ENCODE measurements around the gene IFNGR2.
"Not testable (repeated sequence)": the region's sequence is repeated elsewhere in the genome, so short reads cannot be mapped to it uniquely, and the experiment has no call there.

Gene IFNGR2

DNA sequence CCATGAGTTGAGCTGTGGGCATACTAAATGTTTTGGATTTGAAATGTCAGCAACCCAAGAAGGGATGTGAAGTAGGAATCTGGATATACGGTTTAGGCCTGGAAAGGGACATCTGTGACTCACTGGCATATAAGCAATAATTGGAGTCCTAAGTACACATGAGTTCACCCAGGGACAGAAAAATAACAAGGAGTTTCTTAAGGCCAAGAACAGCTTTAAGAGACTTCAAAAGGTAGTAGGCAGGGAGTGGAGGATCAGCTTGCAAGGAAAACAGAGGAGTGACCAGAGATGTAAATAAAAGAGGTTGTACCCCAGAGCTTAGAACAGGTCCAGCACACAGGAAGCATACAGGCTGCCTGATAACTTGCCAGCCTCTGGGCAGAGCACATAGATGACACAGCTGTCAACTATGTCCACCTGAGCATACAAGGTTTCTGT is 48.4 kb downstream of the IFNGR2 start:
- no peak for TF ChIP-seq CTCF (conservative IDR thresholded peaks at IDR 0.05; ENCODE audit: low read depth)
- DNase-seq (ENCODE audit: low spot score): peak; percentile 5
- POLR2A ChIA-PET (ENCODE audit: low non-redundant PET): no interaction called here
- CTCF ChIA-PET: interaction anchor here (0.6 kb wide), 1 partner anchor 24 kb away, joined by 6 read pairs; no protein-coding TSS in a partner anchor
- no peak overlapping the region for H3K27ac ChIP-seq

DNA sequence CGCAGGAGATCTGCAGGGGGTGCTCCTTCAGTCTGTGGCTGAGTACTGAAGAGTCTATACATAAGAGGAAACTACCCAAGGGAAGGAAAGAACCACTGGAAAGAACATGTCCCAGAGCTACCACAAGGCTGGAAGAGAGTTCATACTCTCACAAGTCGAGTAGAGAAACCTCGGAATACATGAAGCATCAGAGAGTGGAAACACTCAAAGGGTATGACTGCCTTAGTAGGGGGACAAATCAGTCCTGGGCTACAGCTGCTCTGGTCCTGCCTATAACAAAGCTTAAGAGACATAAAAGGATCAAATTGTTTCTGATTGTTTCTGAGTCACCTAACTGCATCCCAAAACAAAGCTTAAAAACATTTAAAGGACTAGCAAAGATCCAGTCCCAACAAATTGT is 49.1 kb downstream of the IFNGR2 start:
- ChIA-PET POLR2A (ENCODE audit: low non-redundant PET) (no interaction called here), CTCF (interaction anchor here (0.6 kb wide), 1 partner anchor 13 kb away, joined by 3 read pairs; no protein-coding TSS in a partner anchor)
- DNase-seq (ENCODE audit: low spot score): no peak
- TF ChIP-seq CTCF (conservative IDR thresholded peaks at IDR 0.05; ENCODE audit: low read depth): no peak
- H3K27ac ChIP-seq: no peak overlapping the region

DNA sequence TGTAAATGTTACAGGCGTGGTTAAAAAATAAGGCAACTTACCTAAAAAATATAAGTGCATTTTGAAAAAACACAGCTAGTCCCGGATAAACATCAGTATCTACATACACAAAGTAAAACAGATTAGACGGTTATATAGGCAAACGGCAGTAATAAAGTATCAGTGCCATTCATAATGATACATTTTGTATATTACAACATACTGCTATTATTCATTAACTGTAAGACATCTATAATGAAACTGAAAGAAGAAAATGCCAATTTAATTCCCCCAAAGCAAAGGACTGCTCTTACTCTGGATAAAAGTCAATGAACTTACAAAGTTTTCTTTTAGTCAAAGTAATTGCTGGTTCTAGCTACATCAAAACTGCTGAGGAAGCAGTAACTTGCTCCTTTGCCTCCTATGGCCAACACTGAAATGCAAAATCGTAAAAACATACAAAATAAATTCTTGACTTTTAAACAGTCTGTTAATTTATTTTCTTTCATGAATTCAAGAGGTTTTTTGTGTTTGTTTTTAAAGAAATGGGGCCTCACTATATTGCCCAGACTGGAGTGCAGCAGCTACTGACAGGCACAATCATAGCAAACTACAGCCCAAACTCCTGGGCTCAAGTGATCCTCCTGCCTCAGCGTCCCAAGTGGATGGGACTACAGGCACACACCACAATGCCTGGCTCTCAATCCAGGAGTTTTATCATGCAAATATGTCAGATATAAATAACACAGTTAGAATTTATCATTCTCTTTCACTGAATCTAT is 52.7 kb downstream of the IFNGR2 start:
- no peak for DNase-seq (ENCODE audit: low spot score)

DNA sequence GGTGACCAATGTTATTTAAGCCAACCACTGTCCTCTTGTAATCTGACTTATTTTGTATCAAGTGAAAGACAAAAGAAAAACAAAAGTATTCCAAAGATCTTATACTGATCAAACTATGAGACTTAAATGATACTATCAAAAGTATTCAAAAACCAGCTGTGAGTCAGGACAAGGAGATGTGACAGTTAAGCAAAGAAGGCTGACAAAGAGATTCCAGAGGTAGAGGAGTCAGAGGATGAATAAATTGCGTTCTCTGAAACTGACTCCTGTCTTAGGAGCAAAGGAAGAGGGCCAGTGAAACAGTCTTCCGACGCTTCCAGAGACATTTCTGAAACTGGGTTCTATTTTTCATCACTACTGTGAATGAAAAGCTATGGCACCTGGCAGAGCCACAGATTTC is 55.6 kb downstream of the IFNGR2 start:
- no peak overlapping the region for H3K27ac ChIP-seq
- no peak for DNase-seq (ENCODE audit: low spot score)
- POLR2A ChIA-PET (ENCODE audit: low non-redundant PET): no interaction called here
- CTCF ChIA-PET: no interaction called here
- no peak for TF ChIP-seq CTCF (conservative IDR thresholded peaks at IDR 0.05; ENCODE audit: low read depth)

More for the DNA sequence above, 52.7 kb downstream of the IFNGR2 start:
- no peak overlapping the region for H3K27ac ChIP-seq
- POLR2A ChIA-PET (ENCODE audit: low non-redundant PET): no interaction called here
- CTCF ChIA-PET: interaction anchor here (0.5 kb wide), 1 partner anchor 1372 kb away, joined by 3 read pairs; no protein-coding TSS in a partner anchor
- TF ChIP-seq CTCF (conservative IDR thresholded peaks at IDR 0.05; ENCODE audit: low read depth): no peak

- TF ChIP-seq CTCF (conservative IDR thresholded peaks at IDR 0.05; ENCODE audit: low read depth): no peak
- DNase-seq (ENCODE audit: low spot score): no peak
- CTCF ChIA-PET: interaction anchor here (0.5 to 0.8 kb wide), 2 partner anchors 16 to 110 kb away, joined by 3 to 4 read pairs; no protein-coding TSS in a partner anchor
- H3K27ac ChIP-seq: no peak overlapping the region
- POLR2A ChIA-PET (ENCODE audit: low non-redundant PET): no interaction called here
These were observed 58.5 kb downstream of the IFNGR2 start for GRCh38 chr21:33461538-33462250.

DNA sequence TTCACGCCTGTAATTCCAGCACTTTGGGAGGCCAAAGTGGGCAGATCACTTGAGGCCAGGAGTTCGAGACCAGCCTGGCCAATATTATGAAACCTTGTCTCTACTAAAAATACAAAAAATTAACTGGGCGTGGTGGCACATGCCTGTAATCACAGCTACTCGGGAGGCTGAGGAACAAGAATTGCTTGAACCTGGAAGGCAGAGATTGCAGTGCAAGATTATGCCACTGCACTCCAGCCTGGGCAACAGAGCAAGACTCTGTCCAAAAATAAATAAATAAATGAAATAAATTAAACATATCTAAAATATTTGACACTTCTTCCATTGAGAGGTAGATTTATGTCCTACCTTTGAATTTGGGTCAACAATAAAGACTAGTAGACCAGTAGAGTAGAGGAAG is 66.0 kb downstream of the IFNGR2 start:
- DNase-seq (ENCODE audit: low spot score); POLR2A ChIA-PET (ENCODE audit: low non-redundant PET); H3K27ac ChIP-seq; CTCF ChIA-PET: not testable (repeated sequence)

- POLR2A ChIA-PET (ENCODE audit: low non-redundant PET): no interaction called here
- CTCF ChIA-PET: interaction anchor here (0.6 kb wide), 1 partner anchor 128 kb away, joined by 7 read pairs; no protein-coding TSS in a partner anchor
- TF ChIP-seq CTCF (conservative IDR thresholded peaks at IDR 0.05; ENCODE audit: low read depth): no peak
- H3K27ac ChIP-seq: no peak overlapping the region
- no peak for DNase-seq (ENCODE audit: low spot score)
These were observed 67.5 kb downstream of the IFNGR2 start for GRCh38 chr21:33470701-33471100.
